SK-N-DZ (cell line): ENCODE results near the gene CA12.
"Not testable (repeated sequence)": the region's sequence is repeated elsewhere in the genome, so short reads cannot be mapped to it uniquely, and the experiment has no call there.

Source experiments
- DNase-seq: peaks from one replicate; pipeline ENCODE4 v3.0.0-alpha.2; 2015; ENCODE audit warnings: low spot score

Gene CA12

DNA sequence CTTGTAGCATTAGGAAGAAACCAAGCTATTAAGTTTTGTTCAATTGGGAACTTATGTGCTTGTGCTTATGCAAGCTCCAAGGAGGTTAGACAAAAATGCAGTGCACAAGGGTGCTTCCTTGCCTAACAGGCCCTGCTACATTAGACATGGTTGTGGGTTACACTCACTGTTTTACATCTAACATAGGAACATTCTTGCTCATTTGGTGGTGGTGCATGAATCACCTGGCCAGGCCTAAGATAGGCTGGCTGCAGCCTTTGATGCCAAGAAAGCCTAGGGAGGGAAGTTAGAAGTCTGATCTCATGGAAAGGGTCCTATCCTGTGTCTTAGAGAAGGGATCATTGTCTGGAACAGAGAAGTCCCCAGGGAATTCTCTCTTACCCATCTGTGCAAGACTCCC, 43.5 kb downstream of the CA12 start:
- no peak for DNase-seq

DNA sequence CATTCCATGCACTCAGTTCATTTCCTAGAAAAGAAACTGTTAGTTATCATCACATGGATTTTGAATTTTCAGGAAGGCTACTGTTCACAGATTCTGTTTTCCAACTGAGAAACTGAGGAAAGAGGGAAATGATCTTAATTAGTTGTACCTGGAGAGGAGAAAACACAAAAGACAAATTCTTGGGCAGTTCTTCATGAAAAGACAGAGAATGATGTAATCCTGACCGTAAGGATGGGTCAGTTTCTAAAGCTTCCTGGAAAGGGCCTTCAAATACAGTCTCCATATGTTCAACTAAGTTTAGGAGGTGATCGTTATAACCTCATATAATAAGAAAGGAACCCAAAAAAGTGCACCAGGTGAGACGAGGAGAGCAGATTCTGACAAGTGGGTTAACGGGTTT, 44.6 kb downstream of the CA12 start:
- no peak for DNase-seq

GRCh38 chr15:63335543-63336240, 46.0 kb downstream of the CA12 start:
- no peak for DNase-seq

DNA sequence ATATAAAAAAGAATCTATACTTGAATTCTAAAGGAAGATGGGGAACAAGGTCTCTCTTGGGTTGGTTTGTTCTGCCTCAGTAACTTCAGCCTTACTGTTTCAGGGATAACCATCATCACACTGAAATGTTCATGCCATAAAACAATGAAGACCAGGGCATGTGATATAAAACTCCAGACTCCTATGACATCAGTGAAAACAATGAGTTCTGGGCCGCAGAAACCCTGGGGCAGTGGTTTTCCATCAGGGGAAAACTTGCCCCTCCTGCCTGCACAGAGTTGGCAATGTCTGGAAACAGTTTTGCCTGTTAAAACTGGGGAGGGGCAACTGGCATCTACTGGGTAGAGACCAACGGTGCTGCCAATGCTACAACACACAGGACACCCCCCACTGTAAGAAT, 46.8 kb downstream of the CA12 start:
- no peak for DNase-seq

DNA sequence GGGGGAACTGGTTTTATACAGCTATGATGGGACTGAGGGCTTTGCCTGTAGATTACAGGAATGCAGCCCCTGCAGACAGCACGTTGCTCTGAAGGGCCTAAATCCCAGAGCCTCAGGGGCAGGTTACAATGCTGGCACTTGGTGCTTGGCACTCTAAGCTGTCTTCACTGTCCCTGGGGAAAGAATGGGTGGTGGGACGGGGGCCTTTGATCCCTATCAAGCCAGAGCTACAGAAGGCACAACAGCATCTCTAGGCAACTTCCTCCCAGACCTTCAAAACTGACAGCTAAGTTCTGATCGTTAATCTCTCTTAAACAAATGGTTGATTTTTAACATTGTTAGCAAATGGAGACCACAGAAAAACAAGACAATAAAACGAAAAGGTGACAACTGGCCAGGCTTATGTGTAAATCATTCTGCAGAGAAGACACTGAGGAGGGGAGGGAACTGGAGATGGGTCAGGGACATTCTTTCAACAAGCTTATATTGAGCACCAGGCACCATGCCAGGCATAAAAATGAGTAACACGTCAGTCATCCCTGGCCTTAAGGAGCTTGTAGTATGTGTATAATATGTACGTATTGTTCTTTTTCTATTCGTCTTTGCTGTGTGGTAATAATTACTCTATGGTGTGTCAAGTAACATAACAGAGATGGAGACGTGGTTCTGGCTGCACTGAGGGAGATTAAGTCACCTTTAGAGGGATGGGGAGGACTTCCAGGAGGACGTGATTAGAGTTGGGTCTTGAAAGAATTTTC, 49.1 kb downstream of the CA12 start:
- no peak for DNase-seq

DNA sequence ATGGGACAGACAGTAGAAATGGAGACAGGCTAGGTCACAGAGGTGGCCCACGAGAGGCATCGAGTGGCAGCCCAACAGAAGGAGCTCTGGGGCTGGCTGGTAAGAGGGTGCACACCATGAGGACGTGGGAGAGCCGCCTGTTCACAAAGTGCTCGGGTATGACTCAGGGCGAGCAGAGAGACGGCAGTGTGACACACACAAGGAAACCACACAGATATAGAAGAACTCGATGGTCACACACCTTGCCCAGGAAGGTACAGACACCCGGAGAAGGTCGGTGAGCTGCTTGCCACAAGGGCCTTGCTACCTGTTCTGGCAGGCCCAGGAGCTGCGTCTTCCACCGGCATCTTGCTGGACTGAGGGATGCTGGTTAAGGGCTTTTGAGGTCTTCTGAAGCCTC, 50.2 kb downstream of the CA12 start:
- no peak for DNase-seq

GRCh38 chr15:63330926-63331325, 50.7 kb downstream of the CA12 start:
- DNase-seq: no peak

DNA sequence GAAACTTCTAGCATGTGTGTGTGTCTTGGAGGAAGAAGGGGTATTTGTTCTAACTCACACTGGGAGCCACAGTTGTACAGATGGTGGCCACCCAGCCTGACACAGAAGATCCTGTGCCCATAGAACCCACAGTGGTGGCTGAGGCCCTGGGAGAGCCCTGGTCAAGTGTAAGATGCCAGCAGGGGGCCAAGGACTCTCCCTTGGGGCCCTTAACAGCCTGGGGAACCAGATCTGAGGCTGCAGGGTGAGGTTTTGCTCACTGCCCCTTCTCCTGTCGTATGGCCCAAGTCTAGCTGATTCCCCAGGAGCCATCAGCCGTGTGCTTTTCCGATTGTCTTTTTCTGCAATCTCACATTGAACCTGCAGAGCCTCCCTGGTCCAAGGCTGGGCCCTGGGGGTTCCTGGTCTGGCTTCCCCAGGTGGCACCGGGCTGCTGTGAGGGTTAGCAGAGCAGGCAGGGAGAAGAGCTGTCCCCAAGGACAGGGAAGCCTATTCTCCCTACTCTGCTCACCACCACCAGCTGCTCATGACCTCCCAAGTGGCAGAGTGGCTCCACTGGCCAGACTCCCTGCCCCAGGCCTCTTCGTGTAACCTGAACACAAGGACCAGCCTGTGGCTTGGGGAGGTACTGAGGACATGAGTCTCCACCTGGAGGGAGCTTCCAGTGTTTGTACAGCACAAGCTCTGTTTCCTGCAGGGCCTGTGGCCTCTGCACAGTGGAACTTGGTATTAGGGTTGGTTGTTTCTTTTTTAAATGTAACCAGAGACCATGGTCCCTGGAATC, 51.9 kb downstream of the CA12 start:
- no peak for DNase-seq

GRCh38 chr15:63327648-63328421, 53.8 kb downstream of the CA12 start:
- no peak for DNase-seq

DNA sequence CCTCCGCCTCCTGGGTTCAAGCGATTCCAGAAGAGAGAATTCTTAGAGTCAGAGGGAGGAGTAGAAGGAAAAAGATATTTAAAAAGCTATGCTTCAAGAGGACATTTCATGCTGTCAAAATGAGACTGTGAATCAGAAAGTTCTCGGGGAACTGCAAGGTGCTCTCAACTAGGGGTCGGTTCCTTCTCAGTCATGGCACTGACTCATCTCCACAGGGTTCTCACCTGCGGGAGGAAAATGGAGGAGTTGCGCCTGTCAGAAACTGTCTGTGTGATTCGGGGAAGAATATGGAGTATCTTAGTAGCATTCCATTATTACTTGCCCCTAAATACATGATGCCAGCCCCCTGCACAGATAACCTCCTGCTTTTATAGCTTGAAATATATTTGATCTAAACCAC, 56.9 kb downstream of the CA12 start:
- DNase-seq: no peak

- no peak for DNase-seq
Measured at GRCh38 chr15:63323798-63324563, 57.7 kb downstream of the CA12 start.

- peak; percentile 37 for DNase-seq
Measured at GRCh38 chr15:63322541-63322940, 59.1 kb downstream of the CA12 start.

DNA sequence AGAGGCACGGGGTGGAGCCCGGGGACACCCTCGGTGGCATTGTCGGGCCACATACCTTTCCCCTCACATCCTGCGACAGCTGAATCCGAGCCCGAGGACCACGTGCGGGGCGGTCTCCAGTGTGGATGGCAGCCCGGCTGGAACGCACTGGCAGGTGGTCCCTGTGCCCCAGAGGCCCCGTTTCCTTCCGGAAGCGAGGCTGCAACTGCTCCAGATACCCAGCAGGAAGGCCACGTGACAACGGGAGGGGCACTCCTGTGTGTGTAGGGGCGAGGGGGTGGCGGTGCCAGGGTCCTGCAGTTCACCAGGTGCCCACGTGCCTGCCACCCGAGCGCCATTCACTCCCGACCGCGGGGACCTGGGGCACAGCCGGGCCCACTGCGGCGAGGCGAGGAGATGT, 60.2 kb downstream of the CA12 start:
- DNase-seq: no peak

DNA sequence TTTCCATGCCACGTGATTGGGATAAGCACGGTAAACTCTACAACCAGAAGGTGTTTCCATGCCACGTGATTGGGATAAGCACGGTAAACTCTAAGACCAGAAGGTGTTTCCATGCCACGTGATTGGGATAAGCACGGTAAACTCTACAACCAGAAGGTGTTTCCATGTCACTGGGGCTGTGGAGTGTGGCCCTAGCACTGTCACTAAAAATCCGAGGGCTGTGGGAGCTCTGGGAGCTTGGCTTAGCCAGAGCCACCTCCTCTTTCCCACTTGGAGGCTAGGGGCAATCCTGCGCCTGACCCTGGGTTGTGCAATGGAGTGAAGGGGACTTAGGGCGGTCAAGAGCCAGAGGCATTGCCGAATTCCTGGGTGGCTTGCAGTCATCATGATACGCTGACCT, 60.7 kb downstream of the CA12 start:
- DNase-seq: not testable (repeated sequence)

GRCh38 chr15:63320446-63320845, 61.2 kb downstream of the CA12 start:
- DNase-seq: not testable (repeated sequence)

DNA sequence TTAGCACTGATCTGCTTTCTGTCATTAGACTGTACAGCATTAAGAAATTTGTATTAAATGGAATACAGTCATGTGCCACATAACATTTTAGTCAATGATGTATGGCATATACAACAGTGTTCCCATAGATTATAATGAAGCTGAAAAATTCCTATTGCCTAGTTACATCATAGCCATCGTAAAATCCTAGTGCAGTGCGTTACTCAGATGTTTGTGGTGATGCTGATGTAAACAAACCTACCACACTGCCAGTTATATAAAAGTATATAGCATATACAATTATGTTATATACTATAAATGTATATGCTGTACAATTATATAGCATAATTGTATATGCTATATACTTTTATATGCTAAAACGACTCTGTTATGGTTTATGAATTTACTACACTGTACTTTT, 62.6 kb downstream of the CA12 start:
- no peak for DNase-seq

DNA sequence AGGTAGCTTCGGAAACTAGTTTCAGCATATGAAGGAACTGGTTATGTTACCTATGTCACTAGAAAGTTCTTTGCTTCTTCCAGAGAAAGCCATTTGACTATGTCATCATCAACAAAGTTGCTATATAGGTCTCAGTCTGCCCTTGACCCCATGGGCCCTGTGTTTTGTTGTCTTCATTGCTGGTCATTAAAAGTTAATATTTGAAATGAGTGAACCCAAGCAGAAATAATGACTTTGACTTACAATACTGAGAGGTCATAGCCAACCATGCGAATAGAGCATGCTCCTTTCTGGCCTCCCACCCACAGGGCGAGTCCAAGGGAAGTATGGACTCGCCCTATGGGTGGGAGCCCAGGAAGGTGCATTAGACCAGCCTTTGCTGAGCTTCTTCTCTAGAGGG, 63.3 kb downstream of the CA12 start:
- no peak for DNase-seq

GRCh38 chr15:63314409-63314808, 67.2 kb downstream of the CA12 start:
- DNase-seq: no peak

DNA sequence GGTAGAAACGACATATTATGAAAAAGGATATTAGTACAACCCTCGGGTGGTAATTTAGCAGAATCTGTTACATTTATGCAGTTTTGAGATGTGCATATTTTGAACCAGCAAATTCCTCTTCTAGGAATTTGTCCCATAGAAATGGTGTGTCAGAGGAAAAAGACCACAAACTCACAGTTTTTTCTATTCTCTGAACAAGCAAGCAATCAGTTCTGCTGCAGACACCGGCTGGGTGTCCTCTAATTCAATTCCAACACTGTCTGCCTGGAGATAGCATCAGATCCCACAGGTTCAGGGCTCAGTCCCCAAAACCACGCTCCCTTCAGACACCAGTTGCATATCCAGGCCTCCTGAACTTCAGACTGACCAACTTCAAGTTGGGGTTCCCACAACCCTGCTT, 67.8 kb downstream of the CA12 start:
- peak; percentile 92 for DNase-seq

- no peak for DNase-seq
Measured at GRCh38 chr15:63312286-63312685, 69.4 kb downstream of the CA12 start.

DNA sequence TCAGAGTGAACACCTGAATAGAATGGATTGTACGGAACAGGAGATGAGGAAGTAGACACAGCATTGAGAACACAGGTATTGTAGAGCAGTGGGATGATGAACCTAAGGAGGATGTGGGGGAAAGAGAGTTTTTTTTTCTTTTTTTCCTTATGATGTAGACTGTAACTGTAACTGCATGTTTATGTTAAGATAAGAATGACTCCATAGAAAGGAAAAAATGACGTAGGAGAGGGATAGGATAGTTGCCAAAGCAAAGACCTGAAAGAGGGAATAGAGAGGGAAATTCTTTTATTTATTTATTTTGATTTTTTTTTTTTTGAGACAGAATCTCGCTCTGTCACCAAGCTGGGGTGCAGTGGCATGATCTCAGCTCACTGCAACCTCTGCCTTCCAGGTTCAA, 71.0 kb downstream of the CA12 start:
- no peak for DNase-seq
